HG03558 (cell line): ENCODE results near the gene NTMT1.
"Not testable (repeated sequence)": the region's sequence is repeated elsewhere in the genome, so short reads cannot be mapped to it uniquely, and the experiment has no call there.

Experiments used
- ATAC-seq: cut with Tn5 transposase; IDR thresholded peaks from one replicate; pipeline ENCODE4 v1.9.1; 2021; ENCODE audit warnings: moderate number of reproducible peaks; ENCODE audit not compliant: unreplicated experiment; ENCODE audit errors: extremely low read depth

The NTMT1 gene

DNA sequence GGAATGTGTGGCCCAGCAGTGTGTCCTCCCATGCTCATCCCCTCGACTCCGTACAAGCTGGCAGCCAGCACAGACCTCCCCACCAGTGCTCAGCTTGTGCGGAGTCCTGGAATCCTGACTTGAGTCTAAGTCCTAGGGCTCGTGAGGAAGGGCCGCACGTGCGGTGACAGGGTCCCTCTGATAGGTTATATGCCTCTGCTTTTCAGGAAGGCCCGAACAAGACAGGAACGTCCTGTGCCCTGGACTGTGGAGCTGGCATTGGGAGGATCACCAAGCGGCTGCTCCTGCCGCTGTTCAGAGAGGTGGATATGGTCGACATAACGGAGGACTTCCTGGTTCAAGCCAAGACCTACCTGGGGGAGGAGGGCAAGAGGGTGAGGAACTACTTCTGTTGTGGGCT lies 7.9 kb downstream of the NTMT1 start:
- no peak for ATAC-seq

DNA sequence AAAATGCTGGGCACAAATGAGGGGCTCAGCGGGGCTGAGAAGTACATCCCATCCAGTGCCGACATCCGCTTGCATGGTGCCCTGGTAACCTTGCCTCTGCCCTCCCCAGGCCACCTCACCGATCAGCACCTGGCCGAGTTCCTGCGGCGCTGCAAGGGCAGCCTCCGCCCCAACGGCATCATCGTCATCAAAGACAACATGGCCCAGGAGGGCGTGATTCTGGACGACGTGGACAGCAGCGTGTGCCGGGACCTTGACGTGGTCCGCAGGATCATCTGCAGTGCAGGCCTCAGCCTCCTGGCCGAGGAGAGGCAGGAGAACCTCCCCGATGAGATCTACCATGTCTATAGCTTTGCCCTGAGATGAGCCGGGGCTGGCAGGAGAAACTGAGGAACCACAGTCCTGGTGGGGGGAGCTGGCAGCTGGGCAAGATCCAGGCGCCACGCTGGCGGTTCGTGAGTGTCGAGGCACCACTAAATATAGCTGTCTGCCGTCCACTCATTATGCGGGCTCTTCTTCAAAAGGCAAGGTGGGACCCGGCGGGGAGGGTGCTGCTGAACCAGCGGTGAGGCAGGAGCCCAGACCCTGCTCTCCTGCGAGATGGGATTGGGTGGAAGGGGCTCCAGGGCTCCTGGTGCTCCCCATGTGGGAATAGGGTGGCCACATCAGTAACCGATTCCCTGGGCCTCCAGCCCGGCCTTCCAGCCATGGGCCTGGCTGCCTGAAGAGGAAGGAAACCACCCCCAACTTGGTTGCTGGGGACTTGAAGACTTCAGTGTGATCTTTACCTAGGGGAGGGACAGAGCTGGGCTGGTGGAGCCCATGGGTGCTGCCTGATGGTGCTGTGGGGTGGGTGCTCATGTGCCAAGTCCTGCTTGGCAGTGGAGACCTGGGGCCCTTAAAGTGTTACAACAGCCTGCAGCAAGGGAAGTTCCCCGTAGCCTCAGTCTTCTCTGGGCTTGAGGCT lies 9.4 kb downstream of the NTMT1 start:
- no peak for ATAC-seq

DNA sequence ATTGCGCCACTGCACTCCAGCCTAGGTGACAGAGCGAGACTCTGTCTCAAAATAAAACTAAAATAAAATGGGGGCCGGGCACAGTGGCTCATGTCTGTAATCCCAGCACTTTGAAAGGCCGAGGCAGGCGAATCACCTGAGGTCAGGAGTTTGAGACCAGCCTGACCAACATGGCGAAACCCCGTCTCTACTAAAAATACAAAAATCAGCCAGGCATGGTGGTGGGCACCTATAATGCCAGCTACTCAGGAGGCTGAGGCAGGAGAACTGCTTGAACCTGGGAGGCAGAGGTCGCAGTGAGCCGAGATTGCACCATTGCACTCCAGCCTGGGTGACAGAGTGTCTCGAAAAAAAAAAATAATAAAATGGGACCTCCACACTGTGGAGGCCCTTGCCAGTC lies 10.4 kb downstream of the NTMT1 start:
- ATAC-seq, result not testable (repeated sequence)

DNA sequence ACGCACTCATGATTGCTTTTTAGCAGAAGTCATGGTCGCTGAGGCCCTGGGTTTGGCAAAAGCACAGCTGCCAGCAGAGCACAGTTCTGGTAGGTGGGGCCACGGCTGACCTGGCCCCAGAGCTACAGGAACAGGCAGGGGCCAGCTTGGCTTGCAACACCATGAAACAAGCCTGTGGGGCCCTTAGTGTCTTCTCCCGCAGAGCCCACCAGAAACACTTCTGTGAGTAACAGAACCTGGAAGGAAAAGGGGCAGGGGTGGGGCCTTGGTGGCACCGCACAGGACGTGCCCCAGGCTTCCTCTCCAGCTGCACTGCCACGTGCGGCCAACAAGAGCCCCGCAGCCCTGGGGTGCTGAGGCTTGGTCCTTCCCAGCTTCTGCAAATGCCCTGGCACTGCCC lies 11.1 kb downstream of the NTMT1 start:
- no peak for ATAC-seq

DNA sequence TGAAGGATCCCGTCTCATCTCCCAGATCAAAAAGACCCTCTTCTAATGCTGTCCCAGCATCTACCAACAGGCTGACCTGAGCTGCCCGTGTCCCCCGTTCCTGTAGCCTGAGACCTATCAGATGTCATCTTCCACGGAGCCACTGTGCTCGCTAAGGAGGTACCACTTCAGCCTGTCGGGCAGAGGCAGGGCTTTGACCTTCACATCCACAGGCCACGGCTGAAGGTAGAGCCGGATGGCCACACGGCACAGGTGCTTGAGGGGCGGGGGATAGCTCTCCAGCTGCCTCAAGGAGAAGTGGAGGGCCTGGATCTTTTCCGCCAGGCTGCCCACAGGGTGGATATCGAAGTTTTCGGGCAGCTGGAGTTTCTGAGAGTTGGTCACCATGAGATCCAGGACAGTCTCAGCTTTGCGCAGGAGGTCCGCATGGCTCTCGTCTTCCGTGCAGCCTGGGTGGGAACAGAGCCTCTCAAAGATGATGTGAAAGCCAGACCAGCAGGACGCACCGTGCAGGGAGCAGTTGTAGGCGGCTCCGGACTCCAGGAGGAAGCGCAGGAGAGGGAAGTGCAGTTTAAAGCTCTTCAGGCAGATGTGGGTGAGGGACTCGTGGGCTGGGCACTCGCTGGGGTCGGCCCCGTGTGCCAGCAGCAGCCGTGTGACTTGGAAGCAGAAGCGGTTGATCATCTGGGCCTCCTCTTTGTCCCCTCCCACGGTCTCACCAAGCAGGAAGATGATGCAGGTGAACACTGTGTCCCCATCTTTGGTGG lies 11.9 kb downstream of the NTMT1 start:
- no peak for ATAC-seq

DNA sequence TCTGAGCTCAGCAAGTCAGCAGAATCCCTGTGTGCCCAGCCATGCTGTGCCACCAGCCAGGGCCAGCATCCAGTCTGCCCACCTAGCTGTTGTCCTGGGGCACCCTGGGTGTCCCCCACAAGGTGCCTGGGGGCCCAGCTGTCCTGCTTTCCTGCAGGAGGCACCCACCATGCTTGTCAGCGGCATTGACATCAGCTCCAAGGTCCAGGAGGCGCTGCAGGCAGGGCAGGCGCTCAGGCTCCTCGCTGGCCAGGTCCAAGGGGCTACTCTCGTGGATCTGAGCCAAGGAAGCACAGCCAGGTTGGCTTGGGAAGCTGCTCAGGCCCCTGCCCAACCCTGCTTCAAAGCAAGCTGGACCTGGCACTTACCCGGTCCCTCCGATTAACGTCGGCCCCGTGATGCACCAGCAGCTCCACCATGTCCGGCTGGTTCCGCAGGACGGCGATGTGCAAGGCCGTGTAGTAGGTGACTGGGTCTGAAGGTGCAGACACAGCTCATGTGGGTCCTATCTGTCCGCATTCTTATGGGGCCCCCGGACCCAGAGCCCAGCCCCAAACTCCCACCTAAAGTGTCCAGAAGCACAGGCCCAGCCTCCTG lies 13.2 kb downstream of the NTMT1 start:
- ATAC-seq, result no peak

DNA sequence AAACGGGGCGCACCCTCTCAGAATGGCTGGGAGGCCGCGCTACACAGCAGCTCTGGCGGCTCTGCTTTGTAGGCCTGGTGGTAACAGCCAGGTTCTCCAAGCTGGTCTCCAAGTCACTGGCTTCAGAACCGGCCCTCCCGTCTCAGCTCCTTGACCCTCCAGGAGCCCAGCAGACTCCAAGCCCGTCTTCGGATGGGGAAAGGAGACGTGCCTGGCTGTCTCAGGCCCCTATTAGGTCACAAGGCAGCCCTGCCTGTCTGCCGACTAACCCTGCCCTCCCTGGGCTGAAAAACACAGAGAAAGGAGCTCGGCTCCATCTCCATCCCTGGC lies 13.8 kb downstream of the NTMT1 start:
- ATAC-seq, result no peak

DNA sequence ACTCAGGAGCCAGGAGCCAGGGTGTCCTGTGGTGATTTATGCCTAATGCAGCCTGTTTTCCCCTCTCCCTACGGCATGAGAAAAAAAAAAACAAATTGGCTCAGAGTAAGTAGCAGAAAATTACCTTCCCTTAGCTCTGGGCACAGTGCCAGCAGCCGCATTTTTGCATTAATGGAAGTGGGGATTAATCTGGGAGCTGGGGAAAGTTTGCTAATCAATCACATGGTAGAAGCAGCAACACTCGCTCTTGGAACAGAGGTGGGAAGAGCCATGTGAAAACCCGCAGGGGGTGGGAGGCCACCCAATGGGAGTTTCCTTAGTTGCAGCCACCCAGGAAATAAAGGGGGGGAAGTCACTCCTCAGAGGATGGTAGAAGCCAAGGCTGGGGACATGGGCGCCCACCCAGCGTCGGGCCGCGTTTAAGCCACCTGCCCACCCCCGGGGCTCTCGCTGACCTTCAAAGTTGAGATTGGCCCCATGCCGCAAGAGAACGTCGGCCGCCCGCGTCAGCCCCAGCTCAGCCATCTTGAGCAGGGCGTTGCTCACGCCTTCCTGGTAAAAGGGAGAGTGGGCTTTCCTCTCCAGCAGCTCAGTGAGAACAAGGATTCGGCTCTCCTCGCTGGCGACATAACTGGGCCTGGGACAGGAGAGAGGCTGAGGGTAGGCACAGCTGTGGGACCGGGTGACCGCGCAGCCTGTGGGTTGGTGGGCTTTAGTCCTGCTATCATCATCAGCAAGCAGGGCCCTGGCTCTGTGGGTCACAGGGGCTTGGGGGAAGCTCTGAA lies 14.3 kb downstream of the NTMT1 start:
- ATAC-seq, result no peak

DNA sequence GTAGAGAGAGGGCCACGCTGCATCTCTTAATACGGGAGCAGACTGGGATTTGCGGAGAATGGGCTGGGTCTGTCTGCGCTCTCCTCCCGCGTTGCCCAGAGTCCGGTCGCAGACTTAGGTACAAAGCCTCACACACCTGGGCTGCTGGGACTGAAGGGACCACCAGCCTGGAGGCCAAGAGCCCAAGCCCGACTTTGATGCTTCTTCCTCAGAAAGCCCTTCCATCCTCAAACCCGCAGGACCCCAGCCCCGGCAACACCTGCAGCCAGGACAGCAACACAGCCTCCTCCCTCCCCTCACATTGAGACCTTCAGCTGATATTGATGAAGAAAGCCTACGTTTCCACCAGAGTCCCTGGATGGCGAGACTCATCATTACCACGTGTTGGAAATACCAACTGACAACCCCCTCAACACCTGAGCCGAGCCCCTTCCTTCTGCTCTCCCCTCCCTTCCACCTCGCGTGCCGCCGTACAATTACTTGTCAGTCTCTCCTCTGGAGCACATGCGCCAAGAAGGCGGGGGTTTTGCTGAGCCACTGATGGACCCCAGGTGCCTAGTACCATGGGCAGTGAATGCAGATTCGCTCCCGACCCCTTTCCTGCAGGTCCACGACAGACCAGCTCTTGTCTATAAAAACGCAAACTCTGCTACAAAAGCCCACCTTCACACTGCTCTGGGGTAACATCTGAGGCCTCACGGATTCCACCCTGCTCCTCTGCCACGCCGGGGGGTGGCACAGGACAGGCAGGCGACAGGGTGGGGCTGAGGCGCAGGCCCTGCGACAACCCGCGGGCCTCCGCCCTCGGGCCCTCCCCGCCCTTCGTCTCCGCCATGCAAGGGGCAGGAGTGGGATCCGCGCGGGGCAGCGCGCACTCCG lies 15.1 kb downstream of the NTMT1 start:
- ATAC-seq, result no peak

DNA sequence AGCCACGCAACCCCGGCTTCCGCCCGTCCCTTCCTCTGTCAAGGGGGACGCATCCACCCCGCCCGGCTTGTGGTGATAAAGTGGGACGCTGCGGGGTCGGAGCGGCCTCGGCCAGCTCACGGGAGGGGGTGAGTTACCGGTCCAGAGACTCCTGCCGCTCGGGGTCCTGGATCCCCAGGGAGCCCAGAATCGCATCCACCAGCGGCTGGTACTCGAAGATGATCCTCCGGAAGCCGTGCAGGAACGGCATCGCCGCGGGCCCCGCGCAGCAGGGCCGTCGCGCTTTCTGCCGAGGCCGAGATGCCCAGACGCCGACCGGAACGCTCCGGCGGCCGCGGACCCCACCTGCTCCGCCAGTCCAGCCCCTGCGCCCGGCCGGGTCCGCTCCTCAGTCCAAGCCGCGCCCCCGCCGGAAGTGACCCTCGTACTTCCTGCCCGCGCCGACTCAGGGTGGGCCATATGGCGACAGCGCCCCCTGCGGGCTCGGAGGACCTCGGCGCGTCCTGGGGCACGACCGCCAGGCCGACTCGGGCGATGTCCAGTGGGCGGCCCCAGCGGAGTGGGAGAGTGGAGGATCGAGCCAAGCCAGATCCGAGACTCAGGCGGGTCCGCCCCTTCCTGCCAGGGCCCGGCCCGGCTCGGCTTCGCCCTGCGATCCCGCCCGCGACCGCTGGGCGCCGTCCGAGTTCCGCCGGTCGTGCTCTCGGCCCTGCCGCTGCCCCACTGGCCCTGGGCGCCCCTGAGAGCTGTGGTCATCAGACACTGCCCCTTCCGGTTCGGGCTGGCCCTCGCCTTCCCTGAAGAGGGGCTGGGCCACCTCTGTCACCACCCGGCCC lies 16.0 kb downstream of the NTMT1 start, which contains the start of gene ASB6:
Gene ASB6 (minus strand): TSS at position 402 of the 836 bp plus-strand sequence. CDS start 152 bp downstream, at position 250.
- ATAC-seq, result peak; percentile 89

DNA sequence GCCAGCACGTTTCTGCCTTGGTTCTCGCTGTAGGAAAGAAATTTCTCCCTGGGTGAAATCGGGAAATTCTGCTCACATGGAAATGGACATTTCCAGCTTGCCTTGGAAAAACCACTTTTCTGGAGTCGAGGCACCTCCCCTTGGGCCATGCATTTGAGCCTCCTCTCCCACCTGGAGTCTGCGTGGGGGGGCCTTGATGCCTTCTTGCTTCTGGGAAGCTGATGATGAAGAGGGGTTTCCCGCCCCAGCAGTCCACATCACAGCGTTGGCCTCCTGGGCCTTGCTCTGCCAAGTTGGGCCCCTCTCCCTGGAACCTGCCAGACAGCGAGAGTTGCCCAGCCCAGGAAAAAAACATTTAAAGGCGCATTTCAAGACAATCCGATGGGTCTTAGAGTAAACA lies 17.7 kb downstream of the NTMT1 start:
- ATAC-seq, result no peak

DNA sequence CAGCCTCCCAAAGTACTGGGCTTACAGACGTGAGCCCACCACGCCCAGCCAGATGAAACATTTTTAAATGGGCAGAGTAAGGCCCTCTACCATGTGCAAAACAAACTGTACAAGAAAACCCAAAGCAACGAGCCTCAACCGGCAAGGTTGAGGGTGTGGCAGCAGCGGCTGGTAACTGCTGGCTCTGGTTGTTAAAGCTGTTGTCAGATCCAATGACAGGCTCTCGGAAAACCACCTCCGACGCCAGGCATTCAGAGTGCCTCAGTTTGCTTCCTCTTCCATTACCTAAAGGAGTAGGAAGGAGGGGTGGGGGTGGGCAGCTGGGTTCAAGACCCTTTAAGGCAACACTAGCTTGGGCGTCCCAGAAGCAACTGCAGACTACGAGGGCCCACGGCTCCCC lies 18.4 kb downstream of the NTMT1 start:
- no peak for ATAC-seq

DNA sequence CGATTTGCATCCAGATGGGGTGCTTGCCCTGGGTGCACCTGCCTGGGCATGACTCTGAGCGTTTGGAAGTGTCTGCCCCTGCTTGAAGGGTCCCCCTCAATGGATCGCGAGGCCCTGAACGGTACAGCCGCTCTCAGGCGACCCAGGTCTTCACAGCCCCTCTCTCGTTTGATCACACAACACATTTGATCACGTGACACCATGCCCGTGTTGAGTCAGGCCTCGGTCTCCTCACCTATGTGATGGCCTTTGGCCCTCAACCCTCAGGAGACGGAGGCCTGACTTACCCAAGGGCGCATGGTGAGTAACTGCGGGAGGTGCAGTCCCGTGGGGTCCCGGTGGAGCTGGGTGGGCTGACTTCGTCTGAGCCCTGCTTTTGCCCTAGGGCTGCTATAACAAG lies 18.9 kb downstream of the NTMT1 start:
- ATAC-seq, result no peak

DNA sequence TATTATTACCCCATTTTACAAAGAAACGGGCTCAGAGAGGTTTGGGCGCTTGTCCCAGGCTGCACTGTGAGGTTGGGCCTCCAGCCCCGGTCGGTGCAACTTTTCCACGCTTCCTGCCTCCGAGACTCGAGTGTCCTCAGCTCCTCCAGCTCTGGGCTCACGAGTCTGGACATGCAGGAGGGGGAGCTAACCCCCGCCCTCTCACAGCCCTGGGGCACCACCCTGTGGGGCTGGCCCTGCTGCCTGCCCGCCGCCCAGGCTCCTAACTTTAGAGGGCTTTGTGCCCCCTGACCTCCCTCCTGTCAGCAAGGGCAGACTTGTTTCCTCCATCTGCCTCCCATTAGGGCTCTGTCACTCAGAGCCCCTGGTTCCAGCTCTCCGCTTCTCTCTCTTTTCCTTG lies 20.3 kb downstream of the NTMT1 start:
- no peak for ATAC-seq

DNA sequence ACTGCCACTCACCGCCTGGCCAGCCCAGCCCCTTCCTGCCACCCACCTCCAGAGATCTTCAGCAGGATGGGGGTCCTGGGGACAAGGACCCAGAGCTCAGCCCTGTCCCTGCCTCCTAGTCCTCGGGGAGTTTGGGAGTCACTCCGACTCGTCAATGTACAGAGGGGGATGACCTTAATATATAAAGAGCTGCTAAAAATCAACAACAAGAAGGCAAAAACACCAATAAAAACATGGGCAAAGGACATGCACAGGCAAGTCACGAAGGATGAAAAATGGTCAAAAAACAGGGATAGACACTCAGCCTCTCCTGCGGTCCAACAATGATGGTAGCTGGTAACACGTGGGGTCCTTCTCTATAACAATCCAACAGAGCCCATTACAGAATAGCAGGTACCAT lies 20.7 kb downstream of the NTMT1 start:
- no peak for ATAC-seq

DNA sequence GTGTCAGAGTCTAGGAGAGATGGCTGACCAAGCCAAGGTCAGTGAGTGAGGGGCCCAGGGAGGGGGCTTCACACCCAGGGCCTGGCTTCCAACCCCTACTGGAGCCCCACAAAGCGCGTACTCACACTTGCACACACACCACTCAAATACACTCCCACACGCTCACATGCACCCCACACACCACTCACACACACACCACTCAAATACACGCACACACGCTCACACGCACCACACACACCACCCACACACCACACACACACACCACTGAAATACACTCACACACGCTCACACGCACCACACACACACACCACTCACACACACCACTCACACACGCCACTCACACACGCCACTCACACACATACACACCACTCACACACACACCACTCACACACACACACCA lies 21.7 kb downstream of the NTMT1 start:
- ATAC-seq, result no peak

DNA sequence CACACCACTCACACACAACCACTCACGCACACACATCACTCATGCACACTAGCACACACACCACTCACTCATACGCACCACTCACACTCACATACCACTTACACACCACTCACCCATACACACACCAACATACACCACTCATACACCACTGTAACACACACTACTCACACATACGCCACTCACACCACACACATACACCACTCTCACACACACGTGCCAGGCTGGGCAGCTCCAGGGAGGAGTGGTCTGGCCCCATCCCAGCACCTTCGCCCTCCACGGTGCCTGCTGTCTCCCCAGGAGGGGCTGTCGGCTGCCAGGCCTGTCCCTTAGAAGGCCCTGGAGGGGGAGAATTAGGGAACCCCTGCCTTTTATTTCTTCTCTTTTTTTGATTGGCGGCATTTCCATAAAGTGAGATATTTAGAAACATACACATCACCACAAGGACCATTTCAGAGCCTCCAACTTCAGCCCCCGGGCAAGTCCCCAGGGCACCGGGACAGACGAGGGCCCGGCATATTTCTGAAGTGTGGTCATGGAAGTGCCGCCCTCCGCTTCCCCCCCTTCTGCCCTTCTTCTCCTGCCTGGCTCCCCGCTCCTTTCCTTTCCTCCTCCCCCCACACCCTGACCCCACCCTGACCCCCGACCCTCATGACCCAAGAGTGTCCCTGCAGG lies 22.3 kb downstream of the NTMT1 start:
- ATAC-seq, result no peak

DNA sequence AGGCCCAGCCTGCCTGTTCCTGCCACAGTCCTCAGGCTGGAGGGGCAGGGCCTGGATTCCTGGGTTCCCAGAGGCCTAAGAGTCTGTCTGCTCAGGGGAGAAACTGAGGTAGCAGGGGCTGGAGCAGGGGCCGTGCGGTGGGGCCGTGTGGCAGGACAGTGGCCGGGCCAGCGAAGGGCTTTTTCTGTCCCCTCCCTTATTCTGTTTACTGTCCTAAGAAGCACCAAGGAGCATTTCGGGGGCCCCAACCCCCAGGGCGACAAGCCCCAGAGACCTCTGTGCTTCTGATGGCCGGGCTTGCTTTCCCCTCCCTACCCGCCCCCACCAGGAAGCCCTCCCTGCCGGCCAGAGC lies 22.8 kb downstream of the NTMT1 start:
- no peak for ATAC-seq
